DND-41 (cell line): ENCODE measurements around the gene PIK3C2B.

Source experiments
- EZH2 ChIP-seq: IDR thresholded peaks from 3 replicates; pipeline ENCODE4 v1.6.1; 2012; ENCODE audit warnings: borderline replicate concordance, low read depth, mild to moderate bottlenecking, moderate library complexity, low read length, inconsistent platforms; ENCODE audit not compliant: severe bottlenecking
- TF ChIP-seq, protein P1 (sequence below): IDR thresholded peaks from 2 replicates; pipeline ENCODE4 v1.5.1; 2012; ENCODE audit warnings: borderline replicate concordance, low read length, moderate library complexity, mild to moderate bottlenecking; ENCODE audit not compliant: poor library complexity, severe bottlenecking; ENCODE audit errors: extremely low read depth

- TF ChIP-seq, protein P1, sequence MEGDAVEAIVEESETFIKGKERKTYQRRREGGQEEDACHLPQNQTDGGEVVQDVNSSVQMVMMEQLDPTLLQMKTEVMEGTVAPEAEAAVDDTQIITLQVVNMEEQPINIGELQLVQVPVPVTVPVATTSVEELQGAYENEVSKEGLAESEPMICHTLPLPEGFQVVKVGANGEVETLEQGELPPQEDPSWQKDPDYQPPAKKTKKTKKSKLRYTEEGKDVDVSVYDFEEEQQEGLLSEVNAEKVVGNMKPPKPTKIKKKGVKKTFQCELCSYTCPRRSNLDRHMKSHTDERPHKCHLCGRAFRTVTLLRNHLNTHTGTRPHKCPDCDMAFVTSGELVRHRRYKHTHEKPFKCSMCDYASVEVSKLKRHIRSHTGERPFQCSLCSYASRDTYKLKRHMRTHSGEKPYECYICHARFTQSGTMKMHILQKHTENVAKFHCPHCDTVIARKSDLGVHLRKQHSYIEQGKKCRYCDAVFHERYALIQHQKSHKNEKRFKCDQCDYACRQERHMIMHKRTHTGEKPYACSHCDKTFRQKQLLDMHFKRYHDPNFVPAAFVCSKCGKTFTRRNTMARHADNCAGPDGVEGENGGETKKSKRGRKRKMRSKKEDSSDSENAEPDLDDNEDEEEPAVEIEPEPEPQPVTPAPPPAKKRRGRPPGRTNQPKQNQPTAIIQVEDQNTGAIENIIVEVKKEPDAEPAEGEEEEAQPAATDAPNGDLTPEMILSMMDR = peak; percentile 71
- no peak for TF ChIP-seq EZH2
Observed at GRCh38 chr1:204480515-204480914, 14.1 kb downstream of the PIK3C2B start.
